ENCODE measurements around the gene NFATC1.
A peak's percentile ranks its signal among the peaks of the same experiment; 100 is the strongest.

The NFATC1 gene

GRCh38 chr18:79521416-79522205 is 125.9 kb downstream of the NFATC1 start:
- no peak for DNase-seq (ENCODE audit: low read depth, low spot score)

DNA sequence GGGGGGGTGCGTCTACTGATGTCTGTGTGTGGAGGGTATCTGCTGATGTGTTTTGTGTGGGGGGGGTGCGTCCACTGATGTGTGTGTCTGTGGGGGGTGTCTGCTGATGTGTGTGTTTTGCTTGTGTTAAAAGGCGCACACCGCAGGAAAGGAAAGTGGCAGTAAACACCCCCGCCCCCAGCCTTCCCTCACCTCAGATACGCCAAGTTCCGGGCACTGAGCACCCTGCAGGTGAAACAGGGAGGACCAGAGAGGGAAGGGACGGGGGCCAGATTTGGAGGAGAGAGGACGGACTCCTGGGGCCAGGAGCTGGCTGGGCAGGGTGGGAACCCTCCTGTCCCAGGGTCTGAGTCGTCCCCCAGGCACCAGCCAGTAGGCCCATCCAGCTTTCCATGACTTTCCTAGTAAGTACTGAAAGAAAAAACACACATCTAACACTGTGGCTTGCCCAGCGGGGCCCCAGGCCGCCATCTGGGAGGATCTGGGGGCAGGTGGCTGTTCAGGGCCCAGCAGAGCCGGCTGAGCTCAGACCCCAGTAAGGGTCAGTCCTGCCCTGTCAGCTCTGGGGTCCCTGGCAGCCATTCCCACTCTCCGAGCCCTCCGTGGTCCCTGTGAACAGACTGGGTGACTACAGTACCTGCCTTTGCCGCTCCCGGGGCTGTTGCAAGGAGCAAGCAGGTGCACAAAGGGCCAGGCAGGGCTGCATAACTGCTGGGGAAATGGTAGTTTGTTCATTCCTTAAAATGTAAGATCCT is 126.9 kb downstream of the NFATC1 start:
- no peak for DNase-seq (ENCODE audit: low read depth, low spot score)

DNA sequence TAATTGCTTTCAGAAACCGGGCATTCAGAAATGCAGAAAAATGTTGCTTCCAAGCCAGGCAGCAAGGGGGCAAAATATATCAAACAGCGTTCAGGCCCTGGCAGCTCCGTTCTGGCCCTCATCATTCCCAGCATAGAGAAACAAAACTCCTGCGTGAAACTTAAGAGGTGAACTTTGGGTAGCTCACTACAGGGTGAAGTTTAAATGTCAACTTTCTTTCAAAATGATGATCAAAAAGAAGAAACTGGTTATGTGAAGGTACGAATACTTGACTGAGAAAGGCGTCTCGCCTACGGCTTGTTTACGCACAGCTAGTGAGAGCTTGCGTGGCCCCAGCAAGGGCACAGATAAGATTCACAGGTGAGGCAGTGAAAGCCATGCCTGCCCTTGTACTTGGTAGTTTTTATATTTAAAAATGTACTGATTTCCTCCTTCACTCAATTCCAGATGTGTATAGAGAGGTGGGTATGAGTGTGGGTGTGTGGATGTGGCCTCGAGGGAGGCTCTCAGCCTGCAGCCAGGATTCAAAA is 127.5 kb downstream of the NFATC1 start:
- no peak for DNase-seq (ENCODE audit: low read depth, low spot score)

DNA sequence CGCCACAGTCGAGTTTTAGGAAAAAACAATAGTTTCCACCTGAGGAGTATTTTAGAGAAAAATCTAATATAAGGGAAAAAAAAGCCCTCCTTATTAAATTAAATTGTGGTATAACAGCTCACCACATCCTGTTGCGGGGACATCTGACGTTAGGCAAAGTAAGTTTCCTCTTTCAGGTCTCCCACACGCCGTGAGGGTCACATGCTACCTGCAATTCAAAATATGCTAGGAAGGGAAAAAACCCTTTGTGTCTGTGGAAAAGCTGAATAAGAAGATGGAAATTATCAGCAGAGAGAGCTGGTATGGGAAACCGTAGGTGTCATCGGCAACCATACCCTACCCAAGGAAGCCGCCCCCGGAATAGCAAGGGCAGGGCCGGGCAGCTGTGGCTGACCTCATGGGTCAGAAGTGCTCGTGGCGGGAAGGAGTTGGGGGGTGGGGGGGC is 128.0 kb downstream of the NFATC1 start:
- no peak for DNase-seq (ENCODE audit: low read depth, low spot score)

DNA sequence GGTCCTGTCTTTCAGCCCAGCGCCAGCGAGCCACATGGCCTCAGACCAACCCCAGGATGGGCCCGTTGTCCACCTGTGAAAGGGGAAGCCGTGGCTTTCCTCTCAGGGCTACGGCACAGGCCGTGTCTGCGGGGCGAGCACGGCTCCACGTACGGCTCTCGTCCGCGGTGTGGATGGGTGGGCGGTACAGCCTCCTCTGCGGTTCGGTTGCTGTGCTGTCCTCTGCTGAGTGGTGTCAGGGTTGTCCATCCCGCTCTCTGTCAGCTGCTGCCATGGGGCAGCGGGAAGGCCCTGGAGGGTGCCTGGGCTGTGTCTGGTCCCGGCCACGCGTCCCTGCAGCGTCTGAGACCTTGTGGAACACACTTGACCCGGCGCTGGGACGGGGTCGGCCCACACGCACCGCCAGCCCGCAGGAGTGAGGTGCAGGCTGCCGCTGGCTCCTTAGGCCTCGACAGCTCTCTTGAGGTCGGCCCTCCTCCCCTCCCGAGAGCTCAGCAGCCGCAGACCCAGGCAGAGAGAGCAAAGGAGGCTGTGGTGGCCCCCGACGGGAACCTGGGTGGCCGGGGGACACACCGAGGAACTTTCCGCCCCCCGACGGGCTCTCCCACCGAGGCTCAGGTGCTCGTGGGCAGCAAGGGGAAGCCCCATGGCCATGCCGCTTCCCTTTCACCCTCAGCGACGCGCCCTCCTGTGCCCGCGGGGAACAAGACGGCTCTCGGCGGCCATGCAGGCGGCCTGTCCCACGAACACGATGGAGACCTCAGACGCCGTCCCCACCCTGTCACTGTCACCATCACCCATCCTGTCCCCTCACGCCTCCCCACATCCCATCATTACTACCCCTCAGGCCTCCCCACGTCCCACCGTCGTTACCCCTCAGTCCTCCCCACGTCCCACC is 128.7 kb downstream of the NFATC1 start:
- DNase-seq (ENCODE audit: low read depth, low spot score) = no peak

GRCh38 chr18:79525556-79526467 is 130.1 kb downstream of the NFATC1 start:
- DNase-seq (ENCODE audit: low read depth, low spot score) = no peak

DNA sequence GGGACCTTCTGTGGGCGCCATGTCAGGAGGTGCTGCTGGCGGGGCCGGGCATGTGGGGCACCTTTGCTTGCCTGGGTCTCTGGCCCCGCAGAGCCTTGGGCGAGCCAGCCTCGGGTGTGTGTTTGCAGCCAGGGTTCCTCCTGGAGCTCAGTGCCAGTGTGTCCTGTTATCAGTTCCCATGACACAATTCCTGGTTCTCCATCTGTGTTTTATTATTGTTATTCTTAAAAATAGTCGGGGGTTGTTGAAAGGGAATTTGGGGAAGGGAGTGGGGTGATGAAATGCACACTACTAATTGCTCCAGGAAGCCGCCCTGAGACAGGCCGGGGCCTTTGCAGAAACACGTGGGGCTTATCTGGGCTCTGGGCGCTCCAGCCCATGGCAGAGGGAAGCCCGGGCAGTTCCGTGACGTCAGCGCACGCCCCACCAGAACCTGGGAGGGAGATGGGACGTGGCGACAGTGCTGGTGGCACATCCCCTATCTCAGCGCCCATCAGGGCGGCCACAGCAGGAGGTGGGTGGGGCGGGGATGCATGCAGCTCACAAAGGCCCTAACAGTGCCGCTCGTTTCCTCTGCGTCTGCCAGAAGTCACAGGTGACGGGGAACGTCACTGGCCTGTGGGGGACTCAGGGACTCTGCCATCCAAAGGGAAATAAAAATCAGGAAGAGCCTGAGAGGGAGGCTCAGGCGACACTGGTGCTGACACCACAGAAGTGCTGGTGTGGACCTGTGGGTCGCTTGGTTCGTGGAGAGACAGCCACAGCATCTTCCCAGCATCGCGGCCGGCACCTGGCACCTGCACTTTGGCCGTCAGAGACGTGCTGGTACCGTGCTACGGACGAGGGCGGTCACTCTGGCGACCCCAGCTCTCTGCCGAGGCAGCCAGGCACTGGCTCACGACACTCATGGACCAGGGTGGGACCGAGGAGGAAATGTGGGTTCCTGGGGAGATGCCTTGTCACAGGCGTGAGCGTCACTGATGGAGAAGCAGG is 131.0 kb downstream of the NFATC1 start:
- DNase-seq (ENCODE audit: low read depth, low spot score) = no peak

- DNase-seq (ENCODE audit: low read depth, low spot score) = no peak
These were observed 132.1 kb downstream of the NFATC1 start for GRCh38 chr18:79527656-79528315.

DNA sequence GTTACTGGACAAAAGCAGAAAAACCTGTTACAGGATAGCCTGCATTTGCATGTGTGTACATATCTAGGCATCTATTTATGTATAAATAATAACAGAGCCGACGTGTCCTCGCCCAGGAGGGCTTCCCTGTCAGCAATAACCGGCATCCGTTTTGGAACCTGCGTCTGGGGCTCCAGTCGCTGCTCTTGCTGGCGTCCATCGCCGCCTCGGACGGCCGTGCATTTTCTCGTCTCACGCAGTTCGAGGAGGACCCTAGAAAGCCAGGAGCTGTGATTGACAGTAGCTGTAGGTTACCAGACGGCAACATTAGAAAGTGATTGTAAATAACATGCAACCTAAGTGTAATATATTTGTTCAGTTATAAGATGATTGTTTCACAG is 132.6 kb downstream of the NFATC1 start:
- DNase-seq (ENCODE audit: low read depth, low spot score) = no peak

DNA sequence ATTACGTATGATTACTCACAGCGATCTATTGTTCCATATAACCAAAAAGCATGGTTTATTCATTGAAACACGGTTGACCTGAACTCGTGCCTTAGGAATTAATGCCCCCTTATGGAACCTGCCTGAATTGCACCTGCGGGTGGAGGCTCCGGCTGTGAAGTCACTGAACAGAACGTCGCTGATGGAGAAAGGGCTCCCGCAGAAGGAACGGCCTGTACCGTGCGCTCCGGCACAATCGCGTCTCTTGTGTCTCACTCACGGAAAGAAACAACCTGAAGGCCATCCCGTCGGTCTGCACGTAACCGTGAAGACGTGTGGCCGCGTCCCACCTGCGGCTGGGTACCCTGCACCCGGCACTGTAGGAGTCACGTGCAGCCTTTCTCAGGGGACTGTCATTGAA is 133.1 kb downstream of the NFATC1 start:
- peak; percentile 31 for DNase-seq (ENCODE audit: low read depth, low spot score)

- no peak for DNase-seq (ENCODE audit: low read depth, low spot score)
These were observed 133.6 kb downstream of the NFATC1 start for GRCh38 chr18:79529296-79529695.

GRCh38 chr18:79529991-79530390 is 134.3 kb downstream of the NFATC1 start:
- DNase-seq (ENCODE audit: low read depth, low spot score) = no peak

DNA sequence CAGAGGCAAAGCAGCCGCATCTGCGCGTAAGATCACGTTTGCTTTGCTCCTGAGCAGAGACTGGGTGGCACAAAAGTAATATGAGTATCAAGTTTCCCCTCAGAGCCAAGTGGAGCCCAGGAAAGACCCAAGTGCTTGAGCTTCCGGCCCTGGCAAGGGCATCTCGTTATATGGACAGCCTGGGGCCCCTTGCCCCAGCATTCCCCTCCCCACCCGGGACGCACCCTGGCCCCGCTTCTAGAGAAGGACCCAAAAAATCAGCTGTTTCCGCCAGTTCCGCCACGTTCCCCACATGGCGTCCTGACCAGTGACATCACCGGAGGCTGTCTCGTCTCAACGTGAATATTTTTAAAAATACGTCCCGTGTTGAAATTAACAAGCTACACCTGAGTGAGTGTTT is 135.1 kb downstream of the NFATC1 start:
- no peak for DNase-seq (ENCODE audit: low read depth, low spot score)

GRCh38 chr18:79531386-79531785 is 135.7 kb downstream of the NFATC1 start:
- no peak for DNase-seq (ENCODE audit: low read depth, low spot score)

GRCh38 chr18:79531926-79532312 is 136.2 kb downstream of the NFATC1 start:
- no peak for DNase-seq (ENCODE audit: low read depth, low spot score)

- no peak for DNase-seq (ENCODE audit: low read depth, low spot score)
These were observed 136.7 kb downstream of the NFATC1 start for GRCh38 chr18:79532313-79533007.

- DNase-seq (ENCODE audit: low read depth, low spot score) = no peak
These were observed 137.4 kb downstream of the NFATC1 start for GRCh38 chr18:79533146-79533545.

DNA sequence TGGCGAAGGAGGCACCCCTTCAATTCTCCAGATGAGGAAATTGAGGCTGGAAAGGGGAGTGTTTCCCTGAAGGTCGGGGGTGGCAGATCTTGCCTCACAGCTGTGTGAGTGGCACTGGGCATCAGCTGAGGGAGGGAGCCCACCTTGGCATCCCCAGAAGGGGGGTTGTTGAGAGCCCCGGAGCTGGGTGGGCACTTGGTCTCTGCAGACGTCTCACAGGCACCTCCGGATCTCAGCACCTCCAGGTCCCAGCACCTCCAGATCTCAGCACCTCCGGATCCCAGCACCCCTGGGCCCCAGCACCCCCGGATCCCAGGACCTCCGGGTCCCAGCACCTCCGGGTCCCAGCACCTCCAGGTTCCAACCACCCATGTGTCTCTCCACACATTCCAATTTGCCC is 137.9 kb downstream of the NFATC1 start:
- DNase-seq (ENCODE audit: low read depth, low spot score) = no peak

Measured in smooth muscle cell of the brain vasculature (primary cell).